Skin epidermis (tissue), 12 donors: Measurements from ENCODE around the gene USP6NL.
"Not testable (repeated sequence)": the region's sequence is repeated elsewhere in the genome, so short reads cannot be mapped to it uniquely, and the experiment has no call there.

Experiments
- H3K27ac ChIP-seq, 21 experiments: fragments of 200-600 bp; sonication (generic) in 11 of 21; one replicate each; pipeline ENCODE4 v1.5.0; 2020; ENCODE audit warnings: mild to moderate bottlenecking in 3 of 21, inconsistent platforms in 2 of 21, moderate library complexity in 2 of 21
- H3K4me3 ChIP-seq, 7 experiments: fragments of 200-600 bp; sonication (generic) in 2 of 7; one replicate each; pipeline ENCODE4 v1.5.0; 2020; ENCODE audit warnings: inconsistent platforms in 2 of 7, mild to moderate bottlenecking in 2 of 7, moderate library complexity in 1 of 7

USP6NL gene

DNA sequence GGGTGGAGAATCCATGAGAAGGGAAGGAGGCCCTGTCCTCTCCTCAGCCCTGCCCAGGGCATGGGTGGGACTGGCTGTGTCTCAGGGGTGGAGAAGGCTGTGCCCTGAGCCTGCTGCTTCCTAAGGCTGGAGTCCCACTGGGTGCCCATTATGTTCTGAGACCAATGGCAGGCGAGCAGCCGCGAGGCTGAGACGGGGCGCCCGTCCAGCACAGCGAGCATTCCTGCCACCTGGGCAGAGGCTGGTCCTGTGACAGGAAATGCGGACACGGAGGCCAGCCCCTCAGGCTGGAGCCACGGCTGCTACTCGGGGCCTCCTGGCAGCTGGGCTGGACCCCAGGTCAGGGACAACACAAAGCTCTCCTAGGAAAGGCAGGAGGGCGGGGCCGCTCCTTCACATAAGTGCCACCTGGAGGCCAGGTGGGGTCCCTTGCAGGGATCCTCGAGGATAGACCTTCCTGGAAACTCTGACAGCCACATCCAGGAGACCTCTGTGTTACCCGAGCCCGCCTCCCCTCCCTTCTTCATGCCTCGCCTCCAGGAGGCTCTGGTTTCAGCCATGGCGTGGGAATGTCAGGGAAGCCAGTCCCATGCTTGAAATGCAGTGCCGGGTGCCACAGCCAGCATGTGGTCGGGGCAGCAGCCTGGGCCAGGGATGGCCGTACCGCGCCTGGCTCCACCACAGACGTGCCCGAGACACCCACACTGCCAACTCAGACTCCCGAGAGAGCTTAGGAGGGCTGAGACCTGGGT is 173.9 kb downstream of the USP6NL start:
- no peak overlapping the region for H3K27ac ChIP-seq

DNA sequence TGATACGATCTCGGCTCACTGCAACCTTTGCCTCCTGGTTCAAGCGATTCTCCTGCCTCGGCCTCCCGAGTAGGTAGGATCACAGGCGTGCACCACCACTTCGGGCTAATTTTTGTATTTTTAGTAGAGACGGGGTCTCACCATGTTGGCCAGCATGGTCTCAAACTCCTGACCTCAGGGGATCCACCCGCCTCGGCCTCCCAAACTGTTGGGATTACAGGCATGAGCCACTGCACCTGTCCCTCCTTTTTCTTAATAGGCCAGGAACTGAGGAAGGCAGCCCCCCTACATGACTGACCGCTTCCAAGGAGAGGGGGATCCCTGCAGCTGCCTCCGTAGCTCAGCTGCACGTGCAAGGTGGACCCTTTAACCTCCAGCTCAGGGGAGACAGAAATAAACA is 175.0 kb downstream of the USP6NL start:
- not testable (repeated sequence) for H3K27ac ChIP-seq

More for the DNA sequence above, 173.9 kb downstream of the USP6NL start:
- no peak overlapping the region for H3K4me3 ChIP-seq

DNA sequence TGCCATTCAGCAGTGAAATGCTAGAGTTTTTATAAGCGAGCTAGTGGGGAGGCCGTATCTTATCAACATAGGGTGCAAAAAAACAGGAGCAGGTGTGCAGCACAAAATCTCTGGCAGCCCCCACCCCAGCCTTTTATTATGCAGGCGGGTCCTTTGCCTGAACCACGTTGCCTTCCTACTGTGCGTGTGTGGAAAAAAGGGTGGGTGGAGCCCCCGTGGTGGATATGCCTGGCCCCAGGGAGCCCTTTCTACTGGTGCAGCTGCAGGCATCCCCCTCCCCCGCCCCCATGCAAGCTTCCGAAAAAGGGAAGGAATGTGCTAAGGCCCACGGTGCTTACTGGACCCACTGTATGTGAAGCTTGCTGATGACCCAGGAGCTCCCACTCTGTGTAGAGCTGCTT is 175.9 kb downstream of the USP6NL start:
- H3K4me3 ChIP-seq, result no peak overlapping the region
- no peak overlapping the region for H3K27ac ChIP-seq

More for the DNA sequence above, 175.0 kb downstream of the USP6NL start:
- H3K4me3 ChIP-seq, result not testable (repeated sequence)

DNA sequence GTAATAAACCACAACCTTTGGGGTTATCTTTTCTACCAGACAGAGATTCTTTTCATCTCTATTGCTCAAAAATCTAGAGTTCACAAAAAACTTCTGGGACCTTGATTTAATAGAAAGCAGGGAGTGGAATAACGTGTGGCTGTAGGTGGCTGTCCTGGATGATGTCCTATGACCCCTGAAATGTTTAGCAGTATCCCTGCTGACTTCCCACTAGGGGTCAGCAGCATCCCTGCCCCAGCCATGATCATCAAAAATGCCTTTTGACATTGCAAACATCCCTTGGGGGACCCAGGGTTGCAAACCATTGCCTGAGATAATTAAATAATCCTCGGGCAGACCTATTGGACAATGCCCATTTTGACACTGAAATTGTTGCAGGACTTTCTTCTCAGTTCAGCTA is 177.1 kb downstream of the USP6NL start:
- Histone ChIP-seq H3K27ac (no peak overlapping the region), H3K4me3 (no peak overlapping the region)

DNA sequence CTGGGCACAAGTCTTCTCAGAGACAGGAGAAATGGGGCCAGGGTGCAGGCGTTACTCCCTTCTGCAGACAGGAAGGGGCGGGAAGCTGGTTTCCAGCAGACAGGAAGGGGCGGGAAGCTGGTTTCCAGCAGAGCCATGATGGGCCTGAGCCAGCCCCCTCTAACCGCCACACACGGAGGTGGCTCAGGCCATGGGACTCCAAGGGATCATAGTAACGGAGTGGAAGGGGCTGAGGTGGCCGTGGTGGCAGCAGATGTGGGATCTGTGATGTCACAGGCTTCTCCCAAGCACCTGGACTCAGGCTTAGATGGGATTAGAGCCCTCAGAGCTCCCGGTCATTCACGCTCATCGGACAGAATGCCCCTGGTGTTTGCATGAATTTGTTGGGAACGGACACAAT is 177.8 kb downstream of the USP6NL start:
- Histone ChIP-seq H3K4me3 (no peak overlapping the region), H3K27ac (no peak overlapping the region)

DNA sequence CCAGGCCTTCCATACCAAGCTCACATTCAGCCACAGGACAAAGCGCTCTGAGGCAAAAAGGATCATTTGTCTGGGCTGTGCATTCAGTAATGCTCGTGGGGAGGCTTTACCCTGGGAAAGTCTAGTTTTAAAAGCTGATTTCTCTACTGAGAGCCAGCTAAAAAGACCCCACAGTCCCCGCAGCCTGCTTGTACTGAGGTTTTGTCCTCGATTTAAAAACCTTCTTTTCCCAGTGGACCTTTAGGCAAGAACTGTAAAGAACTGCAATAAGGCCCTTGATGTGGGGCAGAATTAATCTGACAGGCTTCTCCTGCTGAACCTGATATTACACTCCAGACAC is 180.3 kb downstream of the USP6NL start:
- H3K27ac ChIP-seq, result no peak overlapping the region

DNA sequence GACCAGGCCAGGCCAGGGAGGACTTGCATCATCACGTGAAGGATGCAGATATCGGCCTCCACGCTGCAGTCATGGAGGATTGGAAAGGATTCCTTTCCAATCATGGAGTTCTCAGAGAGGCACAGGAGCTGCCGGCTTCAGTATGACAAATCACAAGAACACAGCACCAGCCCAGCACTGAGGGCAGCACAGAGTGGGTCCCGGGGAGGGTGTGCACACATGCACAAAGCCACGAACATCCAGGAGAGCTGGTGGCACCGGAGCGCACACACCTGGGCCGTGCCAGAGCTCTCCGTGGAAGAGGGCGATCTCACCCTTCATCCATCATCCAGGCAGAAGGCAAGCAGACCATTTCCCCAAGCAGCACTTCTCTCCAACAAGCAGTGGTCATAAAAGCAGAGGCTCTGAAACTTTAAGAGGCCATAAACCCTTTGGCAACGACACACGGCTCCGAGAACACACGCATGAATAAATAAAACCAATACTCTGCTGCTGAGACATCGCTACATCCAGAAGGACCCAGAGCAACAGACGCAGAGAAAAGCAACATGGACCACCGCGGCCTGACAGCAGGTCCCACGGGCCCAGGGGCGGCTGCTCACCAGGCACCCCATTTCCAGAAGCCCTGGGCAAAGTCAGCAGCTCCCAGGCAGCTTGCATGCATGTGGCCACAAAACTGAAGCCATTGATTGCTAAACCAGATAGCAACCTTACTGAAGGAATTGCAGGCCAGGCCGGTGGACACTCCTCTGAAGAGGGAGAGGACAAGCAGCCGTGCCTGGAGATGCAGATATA is 180.8 kb downstream of the USP6NL start:
- no peak overlapping the region for H3K4me3 ChIP-seq

More for the DNA sequence above, 180.3 kb downstream of the USP6NL start:
- no peak overlapping the region for H3K4me3 ChIP-seq

DNA sequence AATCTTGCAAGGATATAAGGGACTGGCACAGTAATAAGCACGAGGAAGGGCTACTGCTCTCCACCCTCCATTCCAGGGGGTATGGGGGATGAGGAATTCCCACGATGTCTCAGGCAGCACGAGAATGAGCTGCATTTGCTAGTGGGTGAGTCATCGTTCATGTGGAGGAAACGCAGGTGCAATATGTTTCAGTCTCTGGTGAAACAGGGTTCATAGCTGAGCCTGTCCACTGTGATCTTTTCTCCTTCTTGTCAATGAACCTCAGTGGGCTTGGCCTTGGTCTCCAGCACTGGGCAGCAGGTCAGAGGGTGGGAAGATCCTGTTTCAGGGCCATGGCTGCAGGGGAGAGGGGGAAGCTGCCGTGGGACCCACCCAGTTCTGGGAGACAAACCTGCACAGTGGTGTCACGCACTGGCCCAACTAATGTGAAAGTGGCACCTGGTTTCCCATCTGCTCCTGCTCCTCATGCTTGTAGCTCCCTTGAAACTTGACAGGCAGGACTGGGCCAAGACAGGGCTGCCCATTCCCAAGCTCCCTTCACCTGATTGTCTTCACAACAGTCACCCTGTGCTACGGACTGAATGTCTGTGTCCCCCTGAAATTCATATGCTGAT is 181.9 kb downstream of the USP6NL start:
- Histone ChIP-seq H3K4me3 (no peak overlapping the region), H3K27ac (no peak overlapping the region)

More for the DNA sequence above, 180.8 kb downstream of the USP6NL start:
- no peak overlapping the region for H3K27ac ChIP-seq

DNA sequence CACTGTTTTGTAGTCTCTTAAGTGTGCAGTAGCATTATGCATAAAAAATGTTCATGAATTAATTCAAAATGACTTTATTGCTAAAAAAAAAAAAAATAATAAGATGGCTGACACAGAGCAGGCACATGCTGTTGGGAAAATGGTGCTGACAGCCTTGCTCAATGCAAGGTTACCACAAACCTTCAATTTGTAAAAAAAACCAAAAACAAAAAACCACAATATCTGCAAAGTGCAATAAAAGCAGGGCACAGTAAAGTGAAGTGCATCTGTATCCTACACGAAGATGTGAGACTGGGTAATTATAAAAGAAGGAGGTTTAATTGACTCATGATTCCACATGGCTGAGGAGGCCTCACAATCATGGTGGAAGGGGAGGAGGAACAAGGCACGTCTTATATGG is 185.8 kb downstream of the USP6NL start:
- Histone ChIP-seq H3K27ac (no peak overlapping the region), H3K4me3 (no peak overlapping the region)

DNA sequence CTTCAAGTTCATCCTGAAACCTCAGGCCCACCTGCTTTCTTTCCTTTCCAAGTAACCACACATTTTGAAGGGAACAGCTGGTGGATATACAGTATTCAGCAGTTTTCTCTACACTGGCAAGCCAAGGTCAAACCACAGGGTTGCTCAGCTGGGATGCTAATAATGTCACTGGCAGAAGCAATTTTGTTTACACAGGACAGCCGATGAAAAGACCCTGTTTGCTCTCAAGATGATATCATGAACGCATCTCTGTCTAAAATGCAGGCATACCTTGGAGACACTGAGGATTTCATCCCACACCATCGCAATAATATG is 186.2 kb downstream of the USP6NL start:
- no peak overlapping the region for H3K27ac ChIP-seq
- H3K4me3 ChIP-seq, result no peak overlapping the region

DNA sequence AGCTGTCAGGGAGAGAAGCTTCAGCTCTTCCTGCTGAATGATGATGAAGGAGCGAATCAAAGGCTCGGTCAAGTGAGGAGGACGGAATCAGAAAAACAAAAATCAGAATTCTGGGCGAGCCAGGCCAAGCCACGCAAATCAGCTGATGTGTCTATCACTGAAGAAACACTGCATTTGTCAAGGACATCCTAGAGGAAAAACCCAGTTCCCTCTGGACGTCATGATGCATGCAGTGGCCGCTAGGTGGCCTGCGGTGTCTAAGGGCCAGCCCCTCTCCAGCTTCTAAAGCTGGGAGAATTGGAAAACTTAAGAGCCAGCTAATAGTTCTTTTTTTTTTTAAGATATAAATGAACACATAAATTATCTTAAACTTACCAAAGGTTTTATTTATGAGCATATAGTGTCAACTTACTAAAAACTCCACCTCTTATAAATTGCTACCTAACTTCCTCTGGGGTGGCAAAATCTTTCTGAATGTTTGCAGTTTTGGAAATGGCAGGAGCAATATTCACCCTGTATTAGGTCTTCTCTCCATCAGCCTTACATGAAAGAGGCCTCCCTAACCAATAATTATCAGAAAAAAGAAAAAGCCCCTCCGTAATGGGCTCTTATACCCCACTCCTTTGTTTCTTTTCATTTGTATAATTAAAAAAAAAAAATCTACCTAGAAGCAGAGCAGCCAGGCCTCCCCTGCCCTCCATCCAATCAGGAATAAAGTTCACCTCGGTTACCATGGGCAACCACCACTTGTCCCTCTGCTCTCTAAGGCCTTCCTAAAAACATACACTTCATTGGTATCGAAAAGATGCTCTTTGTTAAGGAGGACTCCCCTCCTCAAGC is 186.8 kb downstream of the USP6NL start:
- Histone ChIP-seq H3K4me3 (no peak overlapping the region), H3K27ac (no peak overlapping the region)

DNA sequence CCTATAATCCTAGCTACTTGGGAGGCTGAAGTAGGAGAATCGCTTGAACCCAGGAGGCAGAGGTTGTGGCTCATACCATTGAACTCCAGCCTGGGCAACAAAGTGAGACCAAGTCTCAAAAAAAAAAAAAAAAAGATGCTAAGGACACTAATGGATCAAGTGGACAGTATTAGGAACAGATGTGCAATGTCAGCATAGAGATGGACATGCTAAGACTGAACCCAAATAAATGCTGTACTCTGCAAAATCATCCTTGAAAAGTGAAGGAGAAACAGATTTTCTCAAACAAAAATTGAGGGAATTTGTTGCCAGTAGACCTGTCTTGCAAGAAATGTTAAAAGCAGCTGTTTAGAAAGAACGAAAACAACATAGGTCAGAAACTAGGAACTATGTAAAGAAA is 194.5 kb downstream of the USP6NL start:
- Histone ChIP-seq H3K27ac (no peak overlapping the region), H3K4me3 (no peak overlapping the region)

DNA sequence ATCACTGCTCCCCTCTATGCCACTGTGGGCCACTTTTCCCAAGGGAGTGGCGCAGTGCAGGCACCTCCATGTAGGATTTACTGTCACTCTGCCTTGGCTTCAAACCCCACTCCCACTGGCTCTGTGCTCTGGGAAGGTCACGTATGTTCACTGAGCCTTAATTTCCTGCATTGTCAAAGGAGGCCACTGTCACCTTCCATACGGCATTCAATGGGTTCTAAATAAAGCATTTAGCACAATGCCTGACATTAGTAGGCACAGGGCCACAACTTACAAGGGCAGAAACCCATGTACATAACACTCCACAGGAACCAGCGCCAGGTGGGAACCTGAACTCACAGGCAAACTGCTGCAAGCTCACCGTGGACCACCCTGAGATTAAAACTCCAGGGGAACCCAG is 196.4 kb downstream of the USP6NL start:
- Histone ChIP-seq H3K4me3 (no peak overlapping the region), H3K27ac (no peak overlapping the region)

DNA sequence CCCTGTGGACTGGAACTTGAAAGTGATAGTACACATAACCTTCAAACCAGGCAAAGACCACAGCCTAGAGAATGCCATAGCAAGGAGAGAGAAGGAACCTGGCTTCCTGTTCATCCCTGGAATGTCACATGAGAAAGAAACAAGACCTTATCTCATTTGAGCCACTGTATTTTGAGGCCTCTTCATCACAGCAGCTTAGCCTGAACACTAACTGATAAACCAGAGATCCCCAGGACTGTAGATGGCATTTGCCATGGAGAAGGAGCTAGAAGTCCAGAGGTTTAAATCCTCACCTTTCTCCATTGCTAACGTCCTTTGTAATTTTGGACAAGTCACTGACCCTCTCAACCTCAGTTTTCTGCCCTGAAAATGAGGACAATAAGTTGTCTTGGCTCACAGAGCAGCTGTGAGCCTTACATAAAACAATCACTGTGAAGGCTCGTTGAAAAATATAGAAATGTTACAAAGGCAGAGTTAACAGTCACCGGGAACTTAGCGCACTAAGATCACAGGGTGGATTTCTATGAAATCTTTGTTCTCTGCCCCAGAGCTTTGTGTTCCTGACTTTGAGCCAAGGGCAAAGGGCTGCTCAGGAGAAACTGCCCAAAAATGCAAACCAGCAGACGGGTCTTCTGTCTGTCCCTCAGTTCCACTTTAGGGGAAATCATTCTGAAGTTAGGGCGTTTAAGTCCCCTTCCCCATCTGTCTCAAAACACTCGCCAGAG is 197.0 kb downstream of the USP6NL start:
- Histone ChIP-seq H3K4me3 (no peak overlapping the region), H3K27ac (no peak overlapping the region)

DNA sequence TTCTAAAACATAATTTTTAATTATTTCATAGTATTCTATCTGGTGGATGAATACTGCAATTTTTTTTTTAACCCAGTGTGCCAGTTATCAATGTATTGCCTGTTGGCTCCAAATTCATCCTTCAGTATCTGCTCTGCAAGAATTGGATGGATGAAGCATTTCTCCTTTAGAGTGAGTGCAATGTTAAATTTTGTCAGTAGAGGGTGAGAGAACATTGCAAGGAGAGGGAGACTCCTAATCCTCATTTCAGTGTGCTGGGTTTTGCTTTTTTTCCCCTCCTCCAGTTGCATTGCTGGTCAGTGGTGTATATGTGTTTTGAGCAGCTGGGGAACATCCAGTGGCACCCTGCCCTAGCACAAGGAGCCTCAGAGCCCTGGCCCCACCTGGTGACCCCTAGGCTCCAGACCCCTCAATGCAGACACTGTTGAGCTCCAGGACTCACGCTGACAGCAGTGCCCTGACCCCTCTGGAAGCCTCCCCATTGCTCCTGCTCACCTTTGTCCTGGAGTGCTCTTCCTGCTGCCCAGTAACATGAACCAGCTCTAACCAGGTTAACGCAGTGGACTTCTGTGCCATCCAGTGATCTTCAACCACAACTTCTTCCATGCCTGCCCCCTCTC is 199.4 kb downstream of the USP6NL start:
- no peak overlapping the region for H3K4me3 ChIP-seq
- H3K27ac ChIP-seq, result no peak overlapping the region

DNA sequence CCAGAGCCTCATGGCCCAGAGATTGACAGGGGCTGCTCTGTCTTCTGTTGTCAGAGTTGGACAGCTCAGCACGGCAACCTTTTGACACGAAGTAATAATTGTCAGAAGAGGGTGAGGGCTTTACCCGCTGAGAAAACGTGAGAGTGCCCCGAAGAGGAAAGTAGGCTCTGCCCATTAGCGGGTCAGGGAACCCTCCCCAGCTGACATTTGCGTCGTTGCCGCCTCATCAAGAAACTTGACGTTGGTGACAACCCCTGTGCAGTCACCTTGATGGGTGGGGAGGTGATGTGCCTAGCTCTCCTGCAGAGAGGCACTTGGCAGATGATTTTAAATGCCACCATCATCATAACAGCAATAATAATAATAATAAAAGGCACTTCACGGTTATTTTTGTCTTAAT is 202.1 kb downstream of the USP6NL start:
- H3K27ac ChIP-seq, result no peak overlapping the region
- no peak overlapping the region for H3K4me3 ChIP-seq

DNA sequence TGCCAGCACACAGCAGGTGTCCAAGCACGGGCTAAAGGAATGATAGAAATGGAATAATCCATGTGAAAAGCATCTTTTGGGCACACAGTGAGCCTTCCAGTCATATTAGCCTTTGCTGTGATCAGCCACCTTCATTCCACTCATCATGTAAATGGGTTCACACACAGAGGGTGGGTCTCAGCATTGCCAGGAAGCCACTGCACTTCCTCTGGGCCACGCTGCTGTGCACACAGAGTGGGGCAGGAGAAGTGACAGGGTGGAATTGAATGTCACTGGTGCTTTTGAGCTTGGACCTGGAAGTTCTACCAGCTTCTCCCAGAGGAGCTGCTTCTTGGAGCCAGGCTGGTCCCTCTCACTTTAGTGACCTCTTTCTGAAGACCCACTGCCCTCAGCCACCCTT is 203.5 kb downstream of the USP6NL start:
- Histone ChIP-seq H3K27ac (no peak overlapping the region), H3K4me3 (no peak overlapping the region)

DNA sequence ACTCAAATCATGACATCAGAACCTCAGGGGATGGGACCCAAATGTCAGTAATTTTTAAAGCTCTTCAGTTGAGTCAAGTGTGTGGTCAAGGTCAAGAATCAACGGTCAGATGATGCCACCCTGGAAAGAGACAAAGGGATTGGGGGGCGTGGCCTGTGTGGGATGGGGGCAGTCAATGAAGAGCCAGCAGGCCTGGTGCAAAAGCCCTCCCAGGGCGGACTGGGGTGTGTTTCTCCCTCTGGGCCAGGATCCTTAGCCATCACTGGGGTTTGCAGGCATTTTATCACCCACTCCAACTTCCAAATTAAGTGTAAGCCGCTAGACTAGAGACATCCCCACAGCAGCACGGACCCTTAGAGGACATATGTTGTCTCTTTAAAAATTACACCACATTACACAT is 204.7 kb downstream of the USP6NL start:
- Histone ChIP-seq H3K27ac (no peak overlapping the region), H3K4me3 (no peak overlapping the region)

DNA sequence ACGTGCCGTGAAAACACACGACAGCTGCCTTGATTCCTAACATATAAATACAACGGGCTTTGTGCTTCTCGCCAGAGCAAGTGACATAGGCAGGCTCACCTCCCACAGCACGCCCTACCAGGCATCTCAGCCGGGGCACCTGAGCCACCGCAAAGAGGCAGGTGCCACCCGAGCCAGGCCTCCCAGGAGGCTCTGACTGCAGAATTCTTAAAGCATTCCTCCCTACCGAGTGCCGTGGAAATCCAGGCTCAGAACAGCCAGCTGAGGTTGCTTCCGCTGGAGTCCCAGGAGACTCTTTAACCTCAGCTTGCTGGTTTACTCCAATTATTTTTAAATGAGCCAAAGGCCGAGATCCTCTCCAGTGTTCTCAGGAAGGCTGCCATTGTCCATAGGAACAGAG is 206.5 kb downstream of the USP6NL start:
- no peak overlapping the region for H3K27ac ChIP-seq
- no peak overlapping the region for H3K4me3 ChIP-seq
